Measurements from ENCODE around the gene LRP1B.
A peak's percentile ranks its signal among the peaks of the same experiment; 100 is the strongest.
"Not testable (repeated sequence)": the region's sequence is repeated elsewhere in the genome, so short reads cannot be mapped to it uniquely, and the experiment has no call there.

Gene LRP1B

DNA sequence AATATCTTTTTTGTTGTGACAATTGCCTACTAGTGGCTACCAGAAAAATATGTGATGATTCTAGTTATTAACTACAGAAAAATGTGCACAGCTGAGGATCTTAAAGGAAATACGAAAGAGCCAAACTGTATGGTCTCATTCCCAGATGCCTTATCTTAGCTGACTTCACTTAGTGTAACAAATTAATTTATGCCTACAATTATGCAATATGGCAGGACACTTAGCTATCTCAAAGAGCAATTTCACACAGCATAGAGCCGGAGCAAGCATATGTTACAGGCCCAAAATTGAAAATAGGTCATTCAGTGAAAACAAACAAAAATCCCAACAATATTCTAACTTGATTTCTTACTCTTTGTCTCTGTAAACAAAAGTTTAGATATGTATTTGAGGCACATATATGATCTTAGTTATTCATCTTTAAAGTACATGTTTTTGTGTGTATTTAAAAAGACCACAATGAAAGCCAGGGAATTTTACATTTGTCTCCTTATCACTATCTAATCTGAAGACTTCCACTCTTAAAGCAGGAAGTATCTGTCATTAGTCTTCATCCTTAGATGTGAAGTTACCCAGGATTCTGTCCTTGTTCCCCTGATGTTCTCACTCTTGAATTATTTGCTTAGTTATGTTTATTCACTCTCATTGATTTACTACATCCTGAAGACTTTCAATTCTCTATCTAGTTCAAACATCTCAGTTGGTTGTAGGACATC is 1771.6 kb downstream of the LRP1B start:
- DNase-seq: no peak

DNA sequence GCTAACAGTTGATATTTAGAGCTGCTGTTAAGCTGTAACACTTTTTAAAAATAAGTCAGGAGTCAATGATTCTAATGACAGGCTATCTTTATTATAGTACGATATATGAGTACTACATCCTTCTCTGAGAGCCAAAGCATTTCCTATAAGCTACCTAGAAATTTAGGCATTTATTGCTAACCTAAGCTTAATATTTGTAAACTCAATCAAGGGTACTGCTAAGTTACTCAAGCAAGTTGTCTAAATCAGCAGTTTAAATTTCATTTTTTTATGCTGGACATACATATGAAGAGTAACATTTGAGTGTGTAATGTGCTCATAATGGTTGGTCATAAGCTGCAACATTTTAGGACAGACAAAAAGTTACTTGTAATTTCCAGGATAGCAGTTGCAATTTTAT is 1774.1 kb downstream of the LRP1B start:
- DNase-seq: no peak

DNA sequence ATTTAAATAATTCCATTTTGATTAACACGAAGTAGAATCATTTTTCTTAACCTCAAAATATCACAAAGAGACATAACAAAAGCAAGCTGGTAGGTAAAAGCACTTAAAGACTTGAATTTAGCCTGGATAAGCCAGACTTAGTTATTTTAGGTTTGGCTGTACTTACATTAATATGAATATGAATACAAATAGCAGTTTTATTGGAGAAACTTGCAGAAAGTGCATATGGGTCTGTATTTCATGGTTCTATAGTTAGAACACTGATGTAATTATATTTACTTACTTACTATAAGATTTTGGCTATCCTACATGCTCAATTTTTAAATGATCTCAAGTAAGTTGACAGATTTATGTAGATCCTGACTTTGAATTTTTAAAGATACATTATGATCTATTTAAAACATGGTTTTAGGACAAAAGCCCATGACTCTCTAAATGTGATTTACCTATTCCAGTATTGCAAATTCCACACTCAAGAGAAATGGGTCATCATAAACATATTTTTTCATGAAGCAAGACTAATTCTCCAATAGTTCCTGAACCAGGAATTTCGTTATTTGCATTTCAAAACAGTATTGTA is 1775.2 kb downstream of the LRP1B start:
- no peak for DNase-seq

DNA sequence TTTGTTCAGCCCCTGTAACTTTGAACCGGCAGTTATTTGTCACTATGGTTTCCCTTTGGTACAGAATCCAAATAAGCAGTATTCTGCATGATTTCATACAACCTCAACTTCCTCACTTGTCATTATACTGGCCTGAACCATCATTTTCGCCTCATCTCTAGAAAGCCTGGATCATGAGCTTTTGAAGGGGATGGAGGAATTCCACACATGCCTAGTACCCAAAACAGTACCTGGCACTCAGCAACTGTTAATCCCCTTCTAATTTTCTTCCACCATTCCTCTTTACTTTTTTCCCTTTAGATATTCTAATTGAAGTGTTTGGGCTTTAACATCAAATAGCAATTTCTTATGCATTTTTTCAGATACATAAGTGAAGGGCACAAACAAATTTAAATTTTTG is 1776.3 kb downstream of the LRP1B start:
- no peak for DNase-seq

DNA sequence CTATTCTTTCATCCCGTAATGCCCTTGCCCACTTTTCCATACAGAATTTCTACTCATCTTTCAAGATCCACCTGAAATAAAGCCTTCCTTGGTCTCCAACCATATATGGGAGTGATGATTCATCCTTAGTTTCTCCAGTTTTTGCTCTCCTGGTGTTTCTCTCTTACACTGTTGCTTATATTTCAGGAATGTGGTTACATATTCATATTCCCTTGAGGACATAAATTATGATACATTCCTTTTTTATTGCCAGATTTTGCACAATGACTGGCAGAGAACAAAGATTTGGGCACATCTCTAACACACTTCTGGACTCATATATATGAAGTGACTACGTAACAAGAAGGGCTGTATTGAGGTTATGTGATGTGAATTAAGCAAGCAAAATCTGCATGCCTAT is 1777.3 kb downstream of the LRP1B start:
- no peak for DNase-seq

DNA sequence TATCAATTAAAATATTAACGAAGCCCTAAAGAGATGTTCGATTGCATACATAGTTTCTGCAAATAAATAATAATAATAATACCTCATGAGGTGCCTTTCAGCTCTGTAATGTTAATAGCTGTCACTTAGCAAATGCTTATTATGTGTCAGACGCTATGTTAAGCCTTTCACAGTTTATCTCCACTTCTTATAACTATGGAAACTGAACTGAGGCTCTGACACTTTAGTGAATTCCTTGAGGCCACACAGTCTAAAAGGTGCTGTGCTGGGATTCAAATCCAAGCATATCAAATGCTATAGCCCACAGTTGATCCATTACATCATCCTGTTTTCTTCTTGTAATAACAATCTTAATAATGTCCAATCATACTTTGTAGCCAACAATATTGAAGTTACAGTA is 1779.1 kb downstream of the LRP1B start:
- DNase-seq: no peak

DNA sequence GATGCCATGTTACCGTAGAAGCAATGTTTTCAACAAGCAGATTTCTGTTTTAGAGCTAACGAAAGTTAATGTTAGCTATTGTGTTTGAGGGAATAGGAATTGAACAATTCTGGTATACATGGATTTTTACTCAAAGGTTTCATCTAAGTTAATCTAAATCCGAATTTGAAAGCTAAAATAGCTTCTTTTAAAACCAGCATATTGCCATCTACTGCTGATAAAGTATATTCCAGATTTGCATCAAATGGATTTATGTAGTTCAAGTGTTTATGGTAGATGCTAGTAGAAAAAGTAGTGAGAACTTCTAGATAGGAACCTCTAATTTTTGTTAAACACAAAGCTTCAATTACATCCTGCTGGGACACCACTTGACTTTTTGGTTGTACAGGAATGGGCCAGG is 1781.1 kb downstream of the LRP1B start:
- DNase-seq: peak in 1 of 2 donors; percentile 2

DNA sequence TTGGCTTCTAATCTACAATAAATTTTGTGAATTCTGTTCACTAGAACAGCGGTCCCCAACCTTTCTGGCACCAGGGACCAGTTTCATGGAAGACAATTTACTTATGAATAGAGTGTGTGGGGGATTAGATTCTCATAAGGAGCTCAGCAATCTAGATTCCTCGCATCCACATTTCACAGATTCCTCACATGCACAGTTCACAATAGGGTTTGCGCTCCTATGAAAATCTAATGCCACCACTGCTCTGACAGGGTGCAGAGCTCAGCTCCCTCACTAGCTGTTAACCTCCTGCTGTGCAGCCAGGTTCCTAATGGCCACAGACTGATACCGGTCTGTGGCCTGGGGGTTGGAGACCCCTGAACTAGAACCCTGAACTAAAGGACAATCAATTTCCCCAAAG is 1782.0 kb downstream of the LRP1B start:
- no peak for DNase-seq

DNA sequence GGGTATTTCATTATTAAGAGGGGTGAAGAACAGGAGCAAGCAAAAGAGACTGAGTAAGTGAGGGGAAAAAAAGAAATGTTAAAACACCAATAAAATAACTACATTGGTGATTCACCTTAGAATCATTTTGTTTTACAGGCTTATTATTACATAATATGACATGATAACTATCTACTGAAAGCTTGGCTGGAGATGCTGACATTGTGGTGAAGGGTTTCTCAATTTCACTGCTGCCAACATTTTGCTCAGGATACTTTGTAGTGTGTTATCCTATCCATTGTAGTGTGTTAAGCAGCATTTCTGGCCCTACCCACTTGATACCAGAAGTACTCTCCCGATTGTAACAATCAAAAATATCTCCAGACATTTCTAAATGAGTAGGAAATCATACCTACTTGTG is 1786.0 kb downstream of the LRP1B start:
- no peak for DNase-seq

DNA sequence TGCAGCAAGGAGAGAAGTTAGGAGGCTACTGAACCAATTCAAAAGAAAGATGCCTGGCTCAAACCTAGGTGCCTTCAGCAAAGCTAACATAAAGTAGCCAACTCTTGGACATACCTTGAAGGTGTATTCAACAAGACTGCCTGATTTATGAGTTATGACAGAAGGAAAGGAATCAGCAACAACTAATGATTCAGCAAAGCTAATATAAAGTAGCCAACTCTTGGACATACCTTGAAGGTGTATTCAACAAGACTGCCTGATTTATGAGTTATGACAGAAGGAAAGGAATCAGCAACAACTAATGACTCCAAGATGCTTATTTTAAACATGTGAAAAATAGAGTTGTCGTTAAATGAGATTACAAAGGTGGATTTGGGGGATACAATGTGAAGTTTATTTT is 1786.5 kb downstream of the LRP1B start:
- DNase-seq: not testable (repeated sequence)

DNA sequence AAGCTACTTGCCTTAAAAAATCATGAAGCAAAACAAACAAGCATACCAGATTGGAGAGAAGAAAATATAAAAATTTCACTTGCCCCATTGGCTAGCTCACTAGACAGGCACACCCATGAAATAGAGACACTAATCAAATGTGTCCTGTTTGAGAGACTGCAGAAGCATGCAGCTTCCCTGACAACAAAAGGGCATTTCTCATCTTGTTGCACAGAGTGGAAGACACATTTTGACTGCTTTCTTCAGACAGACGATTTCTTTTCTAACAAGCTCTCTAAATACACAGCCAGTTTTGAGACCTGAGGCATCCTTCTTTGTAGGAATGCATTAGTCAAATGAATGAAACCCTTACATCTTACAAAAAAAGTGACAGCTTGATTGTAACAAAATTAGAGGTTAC is 1792.0 kb downstream of the LRP1B start:
- DNase-seq: no peak

DNA sequence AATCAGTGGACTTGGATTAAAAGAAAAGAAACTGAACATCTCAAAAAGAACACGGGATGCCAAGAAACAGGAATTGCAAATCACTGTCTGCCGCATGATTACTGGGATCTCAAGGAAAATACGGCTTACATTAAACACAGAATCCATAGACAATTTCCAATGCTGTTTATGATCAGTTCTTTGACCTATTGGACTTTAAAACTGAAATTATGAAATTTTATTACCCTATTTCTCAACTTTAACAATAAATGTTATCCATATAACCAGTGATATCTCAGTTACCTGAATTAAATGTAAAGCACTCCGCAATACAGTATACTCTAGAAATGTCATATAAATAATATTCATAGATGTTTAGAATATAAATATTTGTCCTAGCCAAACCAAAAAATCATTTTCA is 1793.8 kb downstream of the LRP1B start:
- no peak for DNase-seq

DNA sequence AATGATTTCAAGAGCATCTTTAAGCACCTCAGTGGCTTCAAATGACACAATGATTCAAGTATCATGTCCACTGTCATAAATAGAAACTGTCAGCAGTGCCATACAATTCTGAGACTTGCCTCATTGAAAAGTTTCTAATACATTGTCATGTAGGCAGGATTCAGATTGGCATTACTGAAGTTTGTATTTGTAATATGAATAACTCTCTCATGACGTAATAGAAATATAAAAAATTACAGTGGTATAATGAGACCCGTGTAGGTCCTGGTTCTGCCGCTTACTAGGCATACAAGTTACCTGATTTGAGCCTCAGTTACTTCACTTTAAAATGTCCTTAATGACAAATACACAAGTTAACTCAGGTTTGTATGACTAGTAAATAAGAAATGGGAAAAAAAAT is 1814.5 kb downstream of the LRP1B start:
- DNase-seq: no peak

DNA sequence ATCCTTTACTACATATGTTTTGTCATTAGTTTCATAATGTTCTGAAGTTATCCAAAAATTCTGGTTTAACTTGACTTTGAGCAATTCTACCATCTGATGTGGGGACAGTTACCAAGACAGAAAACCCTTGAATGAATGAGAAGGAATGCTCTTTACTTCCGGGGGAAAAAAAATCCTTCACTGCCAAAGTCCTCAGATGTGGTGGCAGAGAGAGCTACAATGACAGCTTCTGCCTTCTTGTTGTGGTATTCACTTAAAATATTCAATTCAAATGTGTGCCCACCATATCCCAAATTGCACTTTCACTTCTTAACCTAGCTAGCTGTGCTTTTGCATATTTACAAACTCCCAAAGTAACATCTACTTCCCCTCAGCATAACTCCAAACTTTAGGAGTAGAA is 1818.9 kb downstream of the LRP1B start:
- no peak for DNase-seq

DNA sequence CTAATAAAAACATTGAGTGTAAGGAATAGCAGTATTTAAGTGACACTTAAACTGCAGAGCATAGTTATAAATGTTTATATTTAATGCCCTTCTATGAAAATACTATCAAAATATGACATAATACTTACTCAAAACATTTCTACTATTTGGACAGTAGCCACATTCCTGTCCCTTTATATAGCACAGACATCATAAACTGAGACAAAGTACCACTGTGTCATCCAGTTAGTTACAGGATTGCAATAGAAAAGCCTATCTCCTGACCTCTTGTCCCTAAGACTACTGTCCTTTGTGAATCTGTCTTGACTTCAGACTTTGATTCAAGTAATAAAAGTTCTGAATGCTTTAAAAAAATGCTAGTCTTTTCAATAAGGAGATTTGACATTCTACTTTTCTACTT is 1822.1 kb downstream of the LRP1B start:
- DNase-seq: no peak

DNA sequence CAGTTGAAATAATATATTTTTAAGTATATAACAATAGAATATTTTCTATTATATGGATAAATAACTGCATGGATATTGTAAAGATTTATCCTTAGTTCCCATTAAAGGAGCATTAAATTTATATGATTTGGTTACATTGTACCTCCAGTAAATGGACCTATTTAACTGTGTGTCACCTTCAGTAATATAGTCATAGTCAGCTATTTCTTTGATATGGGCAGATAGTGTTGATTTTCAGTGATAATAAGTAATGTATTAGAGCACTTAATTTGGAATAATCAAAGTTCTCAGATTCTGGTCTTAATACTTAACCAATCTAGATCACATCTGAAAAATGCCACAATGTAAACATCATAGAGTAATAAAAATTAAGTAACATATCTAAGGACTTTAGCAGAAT is 1823.3 kb downstream of the LRP1B start:
- DNase-seq: no peak

DNA sequence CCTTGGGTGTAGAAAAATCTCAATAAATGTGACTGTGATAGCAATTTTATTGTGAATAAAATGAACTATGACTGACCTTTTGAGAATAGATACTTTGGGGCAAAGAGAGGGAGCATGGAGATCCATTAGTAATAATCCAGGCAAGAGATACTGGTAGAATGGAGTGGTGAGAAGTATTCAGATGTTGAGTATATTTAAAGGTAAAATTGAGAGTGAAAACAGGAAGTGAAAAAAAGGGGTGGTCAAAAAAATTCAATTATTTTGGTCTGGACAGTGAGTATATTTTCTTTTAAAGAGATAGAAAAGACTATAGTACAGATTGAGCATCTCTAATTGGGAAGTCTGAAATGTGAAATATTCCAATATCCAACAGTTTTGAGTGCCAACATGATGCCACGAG is 1835.0 kb downstream of the LRP1B start:
- DNase-seq: no peak

DNA sequence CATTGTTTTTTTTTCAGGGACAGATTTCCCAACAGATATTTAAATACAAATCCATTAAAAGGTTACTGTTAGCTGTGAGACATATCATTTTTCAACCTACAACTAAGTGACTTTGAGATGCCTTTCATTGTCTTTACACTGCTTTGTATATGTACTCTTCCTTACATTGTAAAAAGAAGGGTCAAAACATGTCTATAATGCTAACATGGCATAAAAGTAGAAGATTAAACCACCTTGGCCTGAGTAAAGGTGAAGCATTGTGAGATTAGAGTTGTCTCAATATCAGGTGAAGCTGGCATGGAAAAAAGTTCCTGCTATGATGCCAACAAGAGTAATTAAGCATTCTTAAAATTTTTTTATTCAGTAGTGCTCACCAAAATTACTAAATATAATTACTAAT is 1842.1 kb downstream of the LRP1B start:
- DNase-seq: no peak

DNA sequence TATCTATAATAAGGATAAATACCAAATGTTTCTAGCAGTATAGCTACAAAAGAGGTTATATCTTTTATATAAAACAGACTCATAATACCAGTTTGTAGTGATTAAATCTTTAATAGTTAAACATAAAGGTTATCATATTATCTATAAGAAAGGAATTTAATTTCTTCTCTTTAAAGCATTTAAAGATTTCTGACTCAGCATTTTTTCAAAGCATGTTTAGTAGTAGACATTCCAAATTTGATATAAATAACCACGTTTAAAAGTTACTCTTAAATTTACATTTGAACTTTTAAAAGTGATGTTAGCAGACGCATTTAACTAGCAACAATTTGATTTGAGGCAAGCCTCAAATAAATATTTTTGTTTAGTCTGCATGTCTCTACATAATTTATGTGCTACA is 1842.6 kb downstream of the LRP1B start:
- no peak for DNase-seq

DNA sequence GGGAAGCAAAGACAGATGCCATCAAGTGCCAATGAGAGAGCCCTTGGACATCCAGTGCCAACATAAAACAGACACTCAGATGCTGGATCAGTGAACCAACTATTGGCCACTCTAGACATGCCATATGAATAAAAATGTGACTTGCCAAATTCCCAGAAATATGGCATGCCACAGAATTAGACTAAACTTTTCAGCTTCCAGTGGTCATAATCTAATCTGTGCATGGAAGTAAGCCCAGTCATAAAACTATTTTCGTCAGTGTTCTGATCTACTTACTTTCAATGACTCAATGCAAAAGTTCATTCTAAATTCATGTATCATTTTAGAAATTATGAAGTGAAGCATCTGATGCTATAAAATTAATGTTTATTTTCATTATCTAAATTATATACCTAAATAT is 1844.4 kb downstream of the LRP1B start:
- no peak for DNase-seq

DNA sequence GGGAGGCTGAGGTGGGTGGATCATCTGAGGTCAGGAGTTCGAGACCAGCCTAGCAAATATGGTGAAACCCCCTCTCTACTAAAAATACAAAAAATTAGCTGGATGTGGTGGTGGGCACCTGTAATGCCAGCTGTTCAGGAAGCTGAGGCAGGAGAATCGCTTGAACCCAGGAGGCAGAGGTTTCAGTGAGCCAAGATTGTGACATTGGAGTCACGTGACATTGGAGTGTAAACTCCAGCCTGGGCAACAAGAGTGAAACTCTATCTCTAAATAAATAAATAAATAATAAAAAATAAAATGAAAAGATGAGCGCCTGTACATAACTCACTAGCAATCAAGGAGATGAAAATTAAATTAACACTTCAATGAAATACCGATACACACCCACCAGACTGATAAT is 1853.5 kb downstream of the LRP1B start:
- DNase-seq: not testable (repeated sequence)

DNA sequence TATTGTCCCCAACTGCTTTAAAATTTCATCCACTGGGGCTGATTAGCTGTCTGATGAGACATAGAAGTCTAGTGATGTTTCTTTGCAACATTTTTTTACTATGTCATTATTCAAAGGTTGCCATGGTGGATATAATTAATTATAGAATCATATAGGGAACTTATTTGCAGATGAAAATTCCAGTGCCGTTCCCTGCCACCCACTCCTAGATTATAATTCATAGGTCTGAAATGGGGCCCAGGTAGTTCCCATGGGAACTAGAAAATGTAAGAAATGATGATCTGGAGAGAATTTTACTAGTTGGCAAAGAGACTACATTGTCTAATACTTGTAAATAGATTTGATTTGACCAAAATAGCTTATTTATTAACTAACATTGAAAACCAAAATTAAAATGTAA is 1854.2 kb downstream of the LRP1B start:
- DNase-seq: no peak

DNA sequence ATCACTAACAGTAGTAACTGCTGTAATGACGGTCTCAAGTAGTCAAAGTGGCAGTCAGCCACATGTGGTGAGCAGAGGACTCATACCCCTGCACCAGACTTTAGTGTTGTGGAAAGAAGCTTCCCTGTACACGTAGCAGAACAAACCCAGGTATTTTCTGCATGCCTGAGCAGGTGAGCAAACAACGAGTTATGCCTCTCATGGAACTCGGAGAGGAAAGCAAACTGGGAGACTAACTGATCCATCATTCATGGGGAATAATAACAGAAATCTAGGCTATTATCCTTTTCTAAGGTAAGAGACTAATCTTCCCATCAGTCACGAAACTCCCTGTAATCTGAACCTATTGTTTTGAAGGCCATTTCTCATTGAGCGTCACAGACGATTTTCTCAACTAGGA is 1855.4 kb downstream of the LRP1B start:
- no peak for DNase-seq

DNA sequence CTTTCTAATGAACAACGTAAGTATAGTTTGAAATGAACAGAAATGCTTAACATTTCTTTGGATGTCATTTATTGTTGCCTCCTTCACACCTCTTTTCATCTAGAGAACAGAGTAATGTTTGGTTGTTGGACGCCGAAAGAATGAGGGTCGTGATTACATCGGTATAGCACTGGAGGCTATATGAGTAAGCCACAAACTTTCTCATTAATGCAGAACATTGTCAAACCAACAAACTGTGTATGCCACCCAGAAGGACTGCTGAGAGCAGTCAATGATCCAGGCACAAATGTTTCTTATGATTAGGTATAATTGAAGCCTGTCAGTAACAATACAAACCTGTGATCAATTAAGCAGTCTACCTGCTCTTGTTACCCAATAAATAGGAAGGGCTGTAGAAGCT is 1855.9 kb downstream of the LRP1B start:
- DNase-seq: no peak

DNA sequence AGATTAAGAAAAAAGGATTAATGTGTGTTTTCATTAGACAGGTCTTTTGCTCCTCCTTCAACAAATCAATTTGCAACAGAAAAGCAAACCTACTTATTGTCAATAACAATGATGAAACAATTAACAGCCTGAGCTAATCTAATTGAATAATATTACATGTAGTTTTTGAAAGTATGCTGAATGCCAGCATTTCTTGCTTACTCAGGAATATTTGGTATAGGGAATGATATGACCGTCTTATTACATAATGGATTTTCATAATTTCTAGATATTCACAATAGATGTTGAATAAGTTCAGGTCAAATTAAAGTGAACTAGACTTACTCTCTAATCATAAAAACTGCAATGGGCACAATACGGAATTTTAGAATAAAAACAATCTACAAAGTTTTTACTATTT is 1856.9 kb downstream of the LRP1B start:
- DNase-seq: no peak
